Measurements from ENCODE around the gene AMER2.

Gene AMER2

DNA sequence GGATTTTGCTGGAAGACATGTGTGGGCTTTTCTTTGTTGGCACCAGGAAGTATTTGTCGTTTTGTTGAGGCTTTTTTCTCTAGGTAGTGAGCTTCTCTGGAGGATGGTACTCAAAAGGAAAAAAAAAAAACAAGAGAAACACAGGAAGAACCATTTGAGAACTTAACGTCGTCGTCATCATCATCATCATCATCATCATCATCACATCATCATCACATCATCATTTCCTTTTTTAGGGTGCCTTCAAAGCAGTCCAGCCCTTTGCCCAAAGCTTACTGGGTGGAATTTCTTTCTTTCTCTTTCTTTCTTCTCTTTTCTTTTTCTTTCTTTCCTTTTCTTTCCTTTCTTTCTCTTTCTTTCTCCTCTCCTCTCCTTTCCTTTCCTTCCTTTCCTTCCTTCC lies 2.2 kb upstream of the AMER2 start:
- no peaks in the 10 kb centered on the region for H3K9me2 ChIP-seq (replicated peaks; ENCODE audit: control insufficient read depth, low read length)
- no peaks in the 10 kb centered on the region for H3K79me2 ChIP-seq (ENCODE audit: control insufficient read depth, low read length)
- H3K4me2 ChIP-seq (ENCODE audit: low read length), result no peak overlapping the region
- H4K20me1 ChIP-seq (ENCODE audit: control insufficient read depth, insufficient read depth, low read depth, low read length), result no peaks in the 10 kb centered on the region
- peaks cover 7% of the 10 kb centered on the region; the same call in 1 of the 2 replicates for H3K27me3 ChIP-seq (ENCODE audit: control insufficient read depth, low read length)
- no peaks in the 10 kb centered on the region for H3F3A ChIP-seq (ENCODE audit: control insufficient read depth, insufficient read depth)
- H3K36me3 ChIP-seq (ENCODE audit: control insufficient read depth, low read length), result no peaks in the 10 kb centered on the region
- H3K27ac ChIP-seq (ENCODE audit: low read depth, low read length), result no peak overlapping the region
- H3K4me3 ChIP-seq (ENCODE audit: low read length), result no peak overlapping the region
- no peaks in the 10 kb centered on the region for H3K9me3 ChIP-seq (ENCODE audit: control insufficient read depth, insufficient read depth, low read length)
- TF ChIP-seq, protein P1, sequence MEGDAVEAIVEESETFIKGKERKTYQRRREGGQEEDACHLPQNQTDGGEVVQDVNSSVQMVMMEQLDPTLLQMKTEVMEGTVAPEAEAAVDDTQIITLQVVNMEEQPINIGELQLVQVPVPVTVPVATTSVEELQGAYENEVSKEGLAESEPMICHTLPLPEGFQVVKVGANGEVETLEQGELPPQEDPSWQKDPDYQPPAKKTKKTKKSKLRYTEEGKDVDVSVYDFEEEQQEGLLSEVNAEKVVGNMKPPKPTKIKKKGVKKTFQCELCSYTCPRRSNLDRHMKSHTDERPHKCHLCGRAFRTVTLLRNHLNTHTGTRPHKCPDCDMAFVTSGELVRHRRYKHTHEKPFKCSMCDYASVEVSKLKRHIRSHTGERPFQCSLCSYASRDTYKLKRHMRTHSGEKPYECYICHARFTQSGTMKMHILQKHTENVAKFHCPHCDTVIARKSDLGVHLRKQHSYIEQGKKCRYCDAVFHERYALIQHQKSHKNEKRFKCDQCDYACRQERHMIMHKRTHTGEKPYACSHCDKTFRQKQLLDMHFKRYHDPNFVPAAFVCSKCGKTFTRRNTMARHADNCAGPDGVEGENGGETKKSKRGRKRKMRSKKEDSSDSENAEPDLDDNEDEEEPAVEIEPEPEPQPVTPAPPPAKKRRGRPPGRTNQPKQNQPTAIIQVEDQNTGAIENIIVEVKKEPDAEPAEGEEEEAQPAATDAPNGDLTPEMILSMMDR (IDR thresholded peaks at IDR 0.05; ENCODE audit: low read depth, low read length, poor library complexity, severe bottlenecking), result no peak
- TF ChIP-seq EZH2phosphoT487 (IDR thresholded peaks at IDR 0.05; ENCODE audit: borderline replicate concordance, low read length), result no peak
- H3K4me1 ChIP-seq (ENCODE audit: control insufficient read depth, low read length), result peaks cover 5% of the 10 kb centered on the region; the same call in 1 of the 2 replicates

- no peaks in the 10 kb centered on the region for H3K36me3 ChIP-seq (ENCODE audit: control insufficient read depth, low read length)
- no peaks in the 10 kb centered on the region for H3F3A ChIP-seq (ENCODE audit: control insufficient read depth, insufficient read depth)
- TF ChIP-seq, protein P1 (IDR thresholded peaks at IDR 0.05; ENCODE audit: low read depth, low read length, poor library complexity, severe bottlenecking), result no peak
- TF ChIP-seq EZH2phosphoT487 (IDR thresholded peaks at IDR 0.05; ENCODE audit: borderline replicate concordance, low read length), result no peak
- H4K20me1 ChIP-seq (ENCODE audit: control insufficient read depth, insufficient read depth, low read depth, low read length), result no peaks in the 10 kb centered on the region
- H3K27ac ChIP-seq (ENCODE audit: low read depth, low read length), result no peak overlapping the region
- no peaks in the 10 kb centered on the region for H3K79me2 ChIP-seq (ENCODE audit: control insufficient read depth, low read length)
- no peaks in the 10 kb centered on the region for H3K4me1 ChIP-seq (ENCODE audit: control insufficient read depth, low read length)
- H3K27me3 ChIP-seq (ENCODE audit: control insufficient read depth, low read length), result no peaks in the 10 kb centered on the region; the same call in 1 of the 2 replicates
- H3K9me2 ChIP-seq (replicated peaks; ENCODE audit: control insufficient read depth, low read length), result no peaks in the 10 kb centered on the region
- no peak overlapping the region for H3K4me3 ChIP-seq (ENCODE audit: low read length)
- no peaks in the 10 kb centered on the region for H3K9me3 ChIP-seq (ENCODE audit: control insufficient read depth, insufficient read depth, low read length)
- no peak overlapping the region for H3K4me2 ChIP-seq (ENCODE audit: low read length)
Measured at GRCh38 chr13:25172303-25172630, 179 bp upstream of the AMER2 start.

DNA sequence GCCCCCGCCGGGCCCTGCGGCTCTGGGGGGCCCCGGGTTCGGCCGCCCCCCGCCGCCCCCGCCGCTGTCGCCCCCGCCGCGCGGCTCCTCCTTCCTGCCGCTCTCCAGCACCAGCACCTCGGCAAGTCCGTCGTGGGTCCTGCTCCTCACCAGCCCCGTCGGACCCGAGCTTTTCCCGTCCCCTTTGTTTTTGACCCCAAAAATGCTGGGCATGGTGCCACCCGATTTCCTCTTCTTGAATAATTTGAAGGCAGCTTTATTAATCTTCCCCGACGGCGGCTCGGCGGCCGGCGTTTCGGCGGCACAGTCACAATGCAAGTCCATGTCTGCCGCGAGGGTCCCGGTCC lies 945 bp downstream of the AMER2 start:
- Histone ChIP-seq H3K27ac (ENCODE audit: low read depth, low read length) (no peak overlapping the region), H3K4me2 (ENCODE audit: low read length) (no peak overlapping the region), H3K27me3 (ENCODE audit: control insufficient read depth, low read length) (no peaks in the 10 kb centered on the region; the same call in 1 of the 2 replicates)

More for the DNA sequence above, 945 bp downstream of the AMER2 start:
- no peak overlapping the region for H3K4me3 ChIP-seq (ENCODE audit: low read length)
- no peaks in the 10 kb centered on the region for H3K9me2 ChIP-seq (replicated peaks; ENCODE audit: control insufficient read depth, low read length)
- TF ChIP-seq, protein P1 (IDR thresholded peaks at IDR 0.05; ENCODE audit: low read depth, low read length, poor library complexity, severe bottlenecking), result no peak
- no peak for TF ChIP-seq EZH2phosphoT487 (IDR thresholded peaks at IDR 0.05; ENCODE audit: borderline replicate concordance, low read length)
- no peaks in the 10 kb centered on the region for H3K9me3 ChIP-seq (ENCODE audit: control insufficient read depth, insufficient read depth, low read length)
- no peaks in the 10 kb centered on the region for H3K36me3 ChIP-seq (ENCODE audit: control insufficient read depth, low read length)
- H3K79me2 ChIP-seq (ENCODE audit: control insufficient read depth, low read length), result no peaks in the 10 kb centered on the region
- no peaks in the 10 kb centered on the region for H4K20me1 ChIP-seq (ENCODE audit: control insufficient read depth, insufficient read depth, low read depth, low read length)
- H3F3A ChIP-seq (ENCODE audit: control insufficient read depth, insufficient read depth), result no peaks in the 10 kb centered on the region
- no peaks in the 10 kb centered on the region for H3K4me1 ChIP-seq (ENCODE audit: control insufficient read depth, low read length)
